CD4-positive, alpha-beta T cell treated with Interleukin-2 at 100 ng/mL for 4 hours (primary cell): Measurements from ENCODE around the gene CDS1.
"Not testable (repeated sequence)": the region's sequence is repeated elsewhere in the genome, so short reads cannot be mapped to it uniquely, and the experiment has no call there.

ENCODE experiments used
- DNase-seq: peaks from one replicate; pipeline ENCODE4 v3.0.0-alpha.2; 2020; ENCODE audit warnings: low spot score

CDS1 gene

DNA sequence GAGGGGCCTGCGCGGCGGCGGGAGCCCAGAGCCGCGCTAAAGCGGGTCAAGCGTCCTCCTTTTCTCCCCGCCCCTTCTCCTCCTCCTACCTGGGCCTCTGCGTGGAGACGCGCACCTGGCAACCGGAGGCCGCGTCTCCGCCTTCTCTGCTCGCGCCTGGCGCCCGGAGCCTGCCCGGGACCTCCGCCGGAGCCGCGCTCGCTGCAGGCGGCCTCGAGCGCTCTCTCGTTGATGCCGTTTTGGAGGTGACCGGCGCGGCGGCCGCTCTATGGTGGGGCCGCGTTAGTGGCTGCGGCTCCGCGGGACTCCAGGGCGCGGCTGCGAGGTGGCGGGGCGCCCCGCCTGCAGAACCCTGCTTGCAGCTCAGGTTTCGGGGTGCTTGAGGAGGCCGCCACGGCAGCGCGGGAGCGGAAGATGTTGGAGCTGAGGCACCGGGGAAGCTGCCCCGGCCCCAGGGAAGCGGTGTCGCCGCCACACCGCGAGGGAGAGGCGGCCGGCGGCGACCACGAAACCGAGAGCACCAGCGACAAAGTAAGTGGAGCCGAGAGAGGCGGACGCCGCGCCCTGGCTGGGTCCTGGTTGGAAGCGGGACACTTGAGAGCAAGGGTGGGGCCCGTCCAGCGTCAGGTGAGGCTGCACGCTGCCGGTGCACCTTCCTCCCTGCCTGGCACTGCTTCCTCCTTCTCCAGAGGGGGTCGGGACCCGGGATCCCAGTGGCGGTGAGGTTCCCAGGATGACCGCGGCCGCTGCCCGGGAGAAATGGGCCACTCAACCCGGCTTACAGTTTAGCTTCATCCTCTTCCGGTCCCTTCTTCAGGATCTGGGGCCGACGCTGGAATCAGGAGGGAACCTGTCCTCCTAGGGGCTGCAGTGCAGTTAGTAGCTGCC is at the start of gene CDS1:
Gene CDS1 (plus strand): TSS at position 140 of the 888 bp plus-strand sequence. CDS start 275 bp downstream, at position 415.
- no peak for DNase-seq

DNA sequence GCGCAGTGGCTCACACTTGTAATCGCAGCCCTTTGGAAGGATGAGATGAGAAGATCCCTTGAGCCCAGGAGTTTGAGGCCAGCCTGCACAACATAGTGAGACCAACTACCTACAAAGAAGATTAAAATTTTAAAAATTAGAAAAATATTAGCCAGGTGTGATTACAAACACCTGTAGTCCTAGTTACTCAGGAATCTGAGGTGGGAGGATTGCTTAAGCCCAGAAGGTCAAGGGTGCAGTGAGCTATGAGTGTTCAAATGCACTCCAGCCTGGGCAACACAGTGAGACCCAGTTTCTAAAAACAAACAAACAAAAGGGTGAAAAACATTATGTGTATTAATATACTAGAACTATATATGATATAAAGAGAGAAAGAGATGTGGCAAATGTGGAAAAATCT is 47.0 kb upstream of the CDS1 start:
- no peak for DNase-seq

DNA sequence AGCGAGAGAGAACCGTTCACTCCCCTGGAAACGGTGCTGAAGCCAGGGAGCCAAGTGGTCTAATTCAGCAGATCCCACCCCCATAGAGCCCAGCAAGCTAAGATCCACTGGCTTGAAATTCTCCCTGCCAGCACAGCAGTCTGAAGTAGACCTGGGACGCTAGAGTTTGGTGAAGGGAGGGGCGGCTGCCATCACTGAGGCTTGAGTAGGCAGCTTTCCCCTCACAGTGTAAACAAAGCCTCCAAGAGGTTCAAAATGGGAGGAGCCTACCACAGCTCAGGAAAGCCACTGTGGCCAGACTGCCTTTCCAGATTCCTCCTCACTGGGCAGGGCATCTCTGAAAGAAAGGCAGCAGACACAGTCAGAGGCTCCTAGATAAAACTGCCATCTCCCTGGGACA is 37.8 kb upstream of the CDS1 start:
- DNase-seq, result no peak

DNA sequence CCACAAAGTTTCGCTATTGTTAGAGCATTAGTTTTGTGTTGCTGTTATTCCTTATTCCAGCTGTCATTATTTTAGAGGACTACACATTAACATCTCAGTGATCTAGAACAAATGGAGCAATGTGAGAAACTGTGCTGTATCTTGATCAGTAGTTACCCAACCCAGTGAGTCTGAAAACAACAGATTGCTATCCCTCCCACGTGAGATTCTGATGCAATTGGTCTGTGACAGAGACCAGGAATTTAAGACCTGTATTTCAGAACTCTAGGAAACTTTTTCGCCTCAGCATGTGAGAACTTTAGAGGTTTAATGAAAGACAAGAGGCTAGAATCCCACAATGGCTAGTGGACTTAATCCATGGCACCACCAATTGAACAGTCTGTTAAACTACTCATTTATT is 35.7 kb upstream of the CDS1 start:
- no peak for DNase-seq

DNA sequence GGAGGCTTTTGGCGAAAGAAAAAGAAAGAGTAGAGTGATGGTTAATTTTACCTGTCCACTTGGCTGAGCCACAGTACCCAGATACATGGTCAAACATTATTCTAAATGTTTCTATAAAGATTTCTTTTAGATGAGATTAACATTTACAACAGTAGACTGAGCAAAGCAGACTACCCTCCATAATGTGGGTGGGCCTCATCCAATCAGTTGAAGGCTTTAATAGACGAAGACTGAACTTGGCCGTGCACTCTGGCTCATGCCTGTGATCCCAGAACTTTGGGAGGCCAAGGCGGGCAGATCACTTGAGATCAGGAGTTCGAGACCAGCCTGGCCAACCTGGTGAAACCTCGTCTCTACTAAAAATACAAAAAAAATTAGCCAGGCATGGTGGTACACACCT is 33.7 kb upstream of the CDS1 start:
- DNase-seq, result not testable (repeated sequence)

DNA sequence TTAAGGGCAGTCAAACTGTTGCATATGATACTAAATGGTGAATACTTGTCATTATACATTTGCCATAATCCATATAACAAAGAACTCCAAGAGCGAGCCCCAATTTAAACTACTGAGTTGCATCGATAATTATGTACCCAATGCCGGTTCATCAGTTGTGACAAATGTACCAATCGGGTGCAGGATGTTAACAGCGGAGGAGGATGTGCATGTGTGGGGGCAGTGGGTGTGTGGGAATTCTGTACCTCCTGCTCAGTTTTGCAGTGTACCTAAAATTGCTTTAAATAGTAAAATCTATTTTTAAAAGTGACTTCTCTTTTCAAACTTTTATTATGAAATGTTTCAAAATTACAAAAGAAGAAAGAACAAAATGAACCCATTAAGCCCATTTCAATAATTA is 20.8 kb upstream of the CDS1 start:
- DNase-seq, result no peak

DNA sequence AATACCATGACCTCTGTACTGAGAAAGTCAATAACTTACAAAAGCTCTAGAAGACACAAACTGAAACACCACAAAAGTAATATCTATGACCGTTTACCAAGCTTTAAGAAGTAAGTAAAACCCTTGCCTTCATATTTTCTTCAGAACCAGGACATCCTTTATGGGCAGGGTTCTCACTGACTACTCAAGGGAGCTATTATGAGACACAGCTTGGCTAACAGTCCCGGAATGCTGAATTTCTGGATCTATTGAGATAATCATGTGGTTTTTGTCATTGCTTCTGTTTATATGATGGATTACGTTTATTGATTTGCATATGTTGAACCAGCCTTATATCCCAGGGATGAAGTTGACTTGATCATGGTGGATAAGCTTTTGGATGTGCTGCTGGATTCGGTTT is 19.9 kb upstream of the CDS1 start:
- no peak for DNase-seq

DNA sequence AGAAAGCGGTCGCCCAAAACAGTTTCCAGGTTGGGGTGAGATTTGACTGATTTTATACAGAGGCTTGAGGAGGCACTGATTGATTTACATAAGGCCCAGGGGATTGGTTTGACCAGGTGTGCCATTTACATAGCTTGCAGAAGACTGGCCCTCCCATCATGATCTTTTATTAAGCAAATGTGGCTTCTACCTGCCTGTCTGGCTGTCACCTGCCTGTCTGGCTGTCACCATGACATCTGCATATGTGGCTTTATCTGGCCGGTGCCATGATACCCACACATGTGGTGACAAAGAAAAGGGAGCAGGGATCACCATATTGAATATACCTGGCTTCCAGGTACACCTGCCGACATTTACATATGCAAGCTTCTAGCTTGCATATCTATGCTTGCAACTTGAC is 17.0 kb upstream of the CDS1 start:
- no peak for DNase-seq

DNA sequence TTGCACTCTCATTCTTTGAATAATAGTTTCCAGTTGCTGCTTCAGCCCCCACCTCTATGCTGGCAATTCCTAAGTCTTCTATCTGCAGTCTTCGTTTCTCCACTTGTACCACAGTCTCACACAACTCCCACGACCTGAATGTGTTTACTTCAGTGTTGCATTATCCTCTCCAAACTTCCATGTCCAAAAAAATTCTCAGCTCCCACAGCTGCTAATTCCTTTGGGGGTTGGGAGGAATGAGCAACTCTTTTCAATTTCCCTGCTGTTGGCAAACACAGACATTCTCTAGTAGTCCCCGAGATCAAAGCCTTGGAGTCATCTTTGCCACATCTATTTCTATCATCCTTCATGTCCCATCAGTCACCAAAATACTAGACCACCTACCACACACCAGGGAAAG is 14.4 kb upstream of the CDS1 start:
- DNase-seq, result no peak

DNA sequence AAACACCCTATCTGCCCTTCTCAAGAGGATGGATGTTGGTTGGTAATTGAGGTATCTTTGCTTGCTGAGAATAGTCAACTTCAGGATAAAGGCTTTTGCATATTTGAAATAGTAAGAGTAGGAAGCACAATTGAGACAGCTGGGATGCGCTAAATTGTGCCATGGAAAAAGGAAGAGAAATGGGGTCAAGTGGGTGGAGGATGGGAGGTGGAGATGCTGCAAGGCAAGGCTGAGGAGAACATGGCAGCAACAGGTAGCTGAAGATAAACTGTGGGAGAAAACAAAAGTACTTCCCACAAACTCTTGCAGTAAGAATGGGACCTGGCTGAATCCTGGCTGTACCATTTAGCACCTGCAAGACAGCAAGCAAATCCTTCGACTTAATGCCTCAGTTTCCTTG is 13.9 kb upstream of the CDS1 start:
- no peak for DNase-seq

DNA sequence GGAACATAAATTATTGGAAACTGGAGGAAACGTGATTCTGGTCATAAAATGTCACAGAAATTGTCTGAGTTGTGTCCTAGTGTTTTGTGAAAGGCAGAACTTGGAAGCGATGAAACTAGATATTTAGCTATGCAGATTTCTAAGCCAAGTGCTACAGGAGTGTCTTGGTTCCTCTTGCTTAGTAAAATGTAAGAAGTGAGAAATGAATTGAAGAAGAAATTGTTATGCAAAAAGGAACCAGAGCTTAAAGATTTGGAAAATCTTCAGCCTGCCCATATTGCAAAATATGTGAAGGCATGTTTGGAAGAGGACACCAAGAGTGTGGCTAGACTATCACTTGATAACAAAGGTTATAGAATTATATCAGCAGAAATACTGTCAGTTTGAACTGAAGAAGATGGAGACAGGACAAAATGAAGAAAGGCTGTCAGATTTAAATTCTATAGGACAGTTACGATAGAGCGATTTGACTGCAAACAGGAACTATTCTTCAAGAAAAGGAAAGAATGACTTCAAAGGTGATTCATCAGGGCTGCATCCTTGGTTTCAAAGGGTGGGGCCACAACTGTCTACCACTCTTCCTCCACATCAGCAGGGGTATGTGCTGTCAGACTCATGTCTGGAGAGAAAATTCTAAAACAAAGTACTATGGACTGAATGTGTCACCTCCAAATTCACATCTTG is 9.4 kb upstream of the CDS1 start:
- DNase-seq, result no peak

DNA sequence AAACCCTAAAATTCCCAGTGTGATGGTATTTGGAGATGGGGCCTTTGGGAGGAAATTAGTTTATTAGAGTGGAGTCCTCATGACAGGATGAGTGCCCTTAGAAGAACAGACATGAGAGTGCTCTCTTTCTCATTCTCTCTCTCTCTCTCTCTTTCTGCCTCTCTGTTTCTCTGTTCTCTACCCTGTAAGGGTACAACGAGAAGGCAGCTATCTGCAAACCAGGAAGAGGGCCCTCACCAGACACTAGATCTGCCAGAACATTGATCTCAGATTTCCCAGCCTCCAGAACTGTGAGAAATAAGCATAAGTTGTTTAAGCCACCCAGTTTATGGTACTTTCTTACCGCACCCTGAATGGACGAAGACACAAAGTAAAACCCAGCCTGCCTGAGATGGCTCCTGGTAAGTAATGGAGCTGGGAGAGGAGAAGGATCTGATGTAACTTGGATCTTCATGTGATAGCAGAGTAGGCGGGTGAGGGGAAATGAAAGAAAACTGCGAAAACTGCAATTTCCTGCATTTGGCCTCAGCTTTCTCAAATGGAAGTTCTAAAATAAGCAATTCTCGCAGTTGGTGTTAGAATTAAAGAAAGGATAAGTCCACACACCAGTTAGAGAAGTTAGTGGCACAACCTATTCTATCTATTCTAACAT is 8.7 kb upstream of the CDS1 start:
- no peak for DNase-seq

DNA sequence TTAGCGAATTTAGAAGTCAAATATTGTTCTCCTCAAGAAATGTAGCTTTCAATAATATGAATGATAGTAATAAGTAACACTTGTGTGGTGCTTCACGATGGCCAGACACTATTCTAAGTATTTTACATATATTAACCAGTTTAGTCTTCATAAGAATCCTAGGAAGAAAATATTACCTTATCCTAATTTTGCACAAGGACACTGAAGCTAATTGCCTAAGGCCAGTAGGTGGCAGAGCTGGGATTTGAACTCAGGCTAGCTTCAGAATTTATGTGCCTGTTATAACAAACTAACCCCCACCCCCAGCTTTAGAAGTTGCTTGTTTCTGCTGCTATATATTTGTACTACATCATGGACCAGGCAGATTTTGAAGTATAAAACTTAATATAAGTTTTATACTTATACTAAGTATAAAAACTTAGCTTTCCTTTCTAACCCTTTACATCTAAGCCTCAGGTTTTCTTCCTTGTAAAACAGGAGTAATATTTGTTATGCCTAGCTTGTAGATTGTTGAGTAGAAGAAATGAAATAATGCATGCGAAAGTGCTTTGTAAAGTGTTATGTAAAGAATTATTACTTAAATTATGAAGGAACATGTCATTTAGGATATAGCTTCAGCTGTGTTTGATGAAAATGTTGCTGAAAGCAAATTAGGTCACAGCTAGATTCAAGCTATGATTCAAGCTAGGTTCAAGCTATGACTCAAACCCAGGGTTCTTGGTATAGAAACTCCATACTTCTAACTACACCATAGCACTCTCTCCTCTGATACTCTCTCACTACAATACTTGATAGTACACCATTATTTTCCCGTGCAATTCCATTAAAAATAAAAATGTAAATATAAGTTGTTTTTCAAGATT is 4.2 kb upstream of the CDS1 start:
- DNase-seq, result no peak

DNA sequence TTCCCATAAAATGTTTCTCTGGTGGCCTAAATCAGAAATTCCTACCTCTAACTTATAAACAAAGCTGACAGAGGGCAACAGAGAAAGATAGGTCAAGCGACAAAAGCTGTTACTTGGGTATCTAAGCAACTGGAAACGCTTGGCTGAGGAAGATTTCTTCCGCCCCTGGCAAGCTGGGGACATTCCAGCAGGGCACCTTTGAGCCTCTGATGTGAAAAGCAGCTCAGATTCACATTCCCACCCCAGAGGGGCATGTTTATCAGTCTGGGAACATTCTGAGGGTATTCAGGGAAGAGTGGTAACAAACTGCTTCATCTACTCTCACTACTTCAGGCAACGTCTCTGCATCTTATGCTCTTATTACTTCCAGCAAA is 3.5 kb upstream of the CDS1 start:
- no peak for DNase-seq

DNA sequence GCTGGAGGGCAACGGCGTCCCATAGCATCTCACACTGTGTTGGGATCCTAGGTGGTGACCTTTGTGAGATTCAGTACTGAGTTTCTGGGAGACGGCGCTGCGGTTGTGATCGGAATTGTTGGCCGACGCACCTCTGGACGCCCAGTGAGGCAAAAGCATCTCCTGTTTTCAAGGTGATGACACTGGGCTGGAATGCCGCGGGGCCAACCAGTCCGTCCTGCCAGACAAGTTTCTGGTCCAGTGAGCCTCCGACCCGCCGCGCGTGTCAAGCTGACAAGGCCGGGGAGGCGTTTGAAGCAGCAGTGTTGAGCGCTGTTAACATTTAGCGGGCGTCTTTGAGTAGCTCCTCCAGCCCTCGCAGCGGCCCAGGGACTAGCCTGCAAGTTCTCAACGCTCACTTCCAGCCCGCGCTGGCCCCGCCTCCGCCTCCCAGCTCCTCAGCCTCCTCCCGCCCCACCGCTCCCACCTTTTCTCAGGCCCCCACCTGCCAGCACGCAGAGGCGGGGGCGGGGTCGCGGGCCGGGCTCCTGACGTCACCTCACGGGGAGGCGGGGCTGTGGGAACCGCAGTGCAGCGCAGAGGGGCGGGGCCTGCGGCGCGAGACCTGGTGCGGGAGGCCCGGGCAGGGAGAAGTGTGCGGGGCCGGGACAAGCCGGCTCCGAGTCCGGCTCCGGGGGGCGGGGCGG is 482 bp upstream of the CDS1 start:
- DNase-seq, result peak; percentile 88

DNA sequence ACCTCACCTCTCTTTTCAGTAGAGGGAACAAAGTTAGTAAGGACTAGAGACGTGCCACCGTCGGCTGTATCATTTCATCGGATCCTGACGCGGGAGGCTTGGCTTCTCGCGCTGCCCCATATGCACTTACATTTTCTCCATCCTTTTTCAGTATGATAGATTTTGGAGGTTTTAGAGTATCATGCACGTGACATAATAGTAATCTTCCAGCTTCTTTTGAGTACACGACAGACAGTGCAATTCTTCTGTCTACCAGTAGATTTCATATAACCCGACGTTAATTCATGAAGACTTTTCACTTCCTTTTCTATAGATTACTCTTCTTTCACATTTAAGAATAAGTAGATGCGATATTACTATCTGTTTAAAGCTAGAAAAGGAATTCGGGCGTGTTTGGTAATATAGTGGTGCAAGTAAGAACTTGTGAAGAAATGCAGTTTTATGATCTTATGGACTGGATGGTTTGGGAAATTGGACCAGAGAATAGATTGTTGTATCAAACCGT is 1.0 kb downstream of the CDS1 start:
- DNase-seq, result no peak

DNA sequence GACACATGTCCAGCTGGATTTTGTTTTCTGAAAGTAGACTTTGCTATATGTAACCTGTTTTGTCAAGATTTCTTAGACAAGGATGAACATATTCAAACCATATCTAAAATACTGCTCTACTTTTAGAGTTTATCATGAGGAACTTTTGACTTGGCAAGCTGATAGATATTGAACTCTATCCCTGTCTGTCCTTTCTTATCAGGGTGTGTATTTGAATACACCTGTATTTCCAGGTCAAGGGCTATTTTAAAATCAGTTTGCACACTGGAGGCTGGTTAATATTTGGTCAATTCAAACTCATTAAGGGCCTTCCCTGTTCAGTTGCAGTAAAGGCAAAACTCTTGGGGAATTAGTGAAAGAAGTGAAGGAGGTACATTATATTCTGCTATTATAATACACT is 2.3 kb downstream of the CDS1 start:
- DNase-seq, result no peak

DNA sequence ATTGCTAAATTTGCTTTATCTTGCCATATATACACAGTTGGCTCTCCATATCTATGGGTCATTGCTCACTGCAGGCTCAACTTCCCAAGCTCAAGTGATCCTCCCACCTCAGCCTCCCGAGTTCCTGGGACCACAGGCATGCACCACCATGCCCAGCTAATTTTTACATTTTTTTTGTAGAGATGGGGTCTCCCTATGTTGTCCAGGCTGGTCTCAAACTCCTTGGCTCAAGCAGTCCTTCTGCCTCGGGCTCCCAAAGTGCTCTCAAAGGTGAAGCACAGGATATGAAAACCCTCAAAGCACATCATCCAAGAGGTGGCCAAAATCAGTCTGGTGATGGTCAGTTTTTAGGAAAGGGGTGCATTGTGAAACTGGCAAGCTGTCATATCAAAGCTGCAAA is 11.8 kb downstream of the CDS1 start:
- DNase-seq, result no peak

DNA sequence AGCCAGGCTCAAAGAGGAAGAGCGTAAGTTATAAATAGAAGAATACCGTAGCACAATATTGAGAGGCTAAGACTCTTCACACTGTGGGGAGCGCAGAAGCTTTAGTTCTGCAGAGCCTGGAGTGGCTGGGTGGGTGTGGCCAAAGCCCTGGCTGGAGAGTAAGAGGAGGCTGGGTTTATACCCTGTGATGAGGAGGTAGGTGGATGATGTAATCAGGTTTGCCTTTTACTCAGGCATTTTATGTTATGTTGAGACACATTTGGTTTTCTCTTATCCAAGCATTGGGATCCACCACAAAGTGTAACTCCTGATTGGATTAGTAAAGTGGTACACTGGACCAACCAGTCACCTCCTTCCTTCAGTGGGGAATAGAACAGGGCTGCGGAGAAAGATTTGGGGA is 13.9 kb downstream of the CDS1 start:
- no peak for DNase-seq

DNA sequence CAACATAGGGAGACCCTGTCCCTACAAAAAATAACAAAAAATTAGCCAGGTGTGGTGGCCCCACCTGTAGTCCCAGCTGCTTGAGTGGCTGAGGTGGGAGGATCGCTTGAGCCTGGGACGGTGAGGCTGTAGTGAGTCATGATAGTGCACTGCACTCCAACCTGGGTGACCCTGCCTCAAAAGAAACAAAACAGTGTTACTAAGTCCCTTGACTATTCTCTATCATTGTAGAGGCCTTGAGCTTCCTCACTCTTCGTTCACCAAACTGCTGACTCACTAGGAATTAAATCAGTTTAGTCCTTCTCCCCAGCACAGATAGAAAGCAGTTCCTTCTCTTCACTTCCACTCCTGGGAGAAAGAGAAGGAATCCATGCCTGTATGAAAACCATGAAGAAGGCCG is 14.5 kb downstream of the CDS1 start:
- DNase-seq, result no peak

DNA sequence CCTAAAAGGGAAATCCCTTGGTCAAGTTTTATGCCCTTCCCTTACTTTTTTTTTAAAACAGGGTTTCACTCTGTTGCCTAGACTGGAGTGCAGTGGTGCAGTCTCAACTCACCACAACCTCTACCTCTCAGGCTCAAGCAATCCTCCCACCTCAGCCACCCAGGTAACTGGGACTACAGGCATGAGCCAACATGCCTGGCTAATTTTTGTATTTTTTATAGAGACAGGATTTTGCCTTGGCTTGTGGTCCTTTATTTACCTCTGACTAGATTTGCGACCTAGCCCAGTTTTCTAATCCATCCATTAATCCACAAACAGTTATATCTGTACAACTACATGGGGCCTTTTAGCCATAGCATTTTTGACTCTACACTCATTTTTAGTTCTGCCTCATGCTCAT is 23.7 kb downstream of the CDS1 start:
- no peak for DNase-seq
